Suppressor macrophage treated with lipopolysaccharide for 4 hours (primary cell): ENCODE data around the gene LBH.
A peak's percentile ranks its signal among the peaks of the same experiment; 100 is the strongest.

Source experiments
- DNase-seq: peaks from one replicate; pipeline ENCODE4 v3.0.0-alpha.2; 2020

LBH gene

GRCh38 chr2:30235859-30236535, 4.7 kb downstream of the LBH start:
- DNase-seq = no peak

DNA sequence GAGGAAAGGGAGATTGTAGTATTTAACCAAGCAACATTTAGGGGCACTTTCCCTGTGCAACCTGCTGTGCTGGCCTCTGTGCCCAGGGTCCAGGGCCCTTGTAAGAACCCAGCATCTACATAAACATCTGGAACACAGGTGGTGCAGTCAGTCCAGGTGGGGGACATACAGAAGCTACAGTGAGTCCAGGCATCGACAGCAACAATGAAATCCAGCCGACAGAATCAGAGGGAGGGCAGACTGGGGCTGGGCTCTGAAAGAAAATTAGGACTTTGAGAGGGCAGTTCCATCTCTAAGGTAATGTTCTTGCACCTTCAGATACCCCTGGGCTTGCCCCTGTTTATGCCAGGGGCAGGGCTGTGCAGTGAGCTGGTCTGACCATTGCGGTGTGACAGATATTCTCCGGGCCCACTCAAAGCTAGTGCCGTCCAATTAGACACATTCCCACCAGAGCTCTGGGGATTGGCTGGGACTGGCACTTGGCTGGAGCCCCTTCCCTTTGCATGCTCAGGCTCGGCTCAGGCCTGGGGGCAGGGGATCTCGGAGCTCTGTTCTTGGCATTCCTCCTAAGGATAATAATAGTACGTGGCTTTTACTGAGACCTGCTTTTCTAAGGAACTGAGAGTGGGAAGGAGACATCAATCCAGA, 5.4 kb downstream of the LBH start:
- DNase-seq = no peak

DNA sequence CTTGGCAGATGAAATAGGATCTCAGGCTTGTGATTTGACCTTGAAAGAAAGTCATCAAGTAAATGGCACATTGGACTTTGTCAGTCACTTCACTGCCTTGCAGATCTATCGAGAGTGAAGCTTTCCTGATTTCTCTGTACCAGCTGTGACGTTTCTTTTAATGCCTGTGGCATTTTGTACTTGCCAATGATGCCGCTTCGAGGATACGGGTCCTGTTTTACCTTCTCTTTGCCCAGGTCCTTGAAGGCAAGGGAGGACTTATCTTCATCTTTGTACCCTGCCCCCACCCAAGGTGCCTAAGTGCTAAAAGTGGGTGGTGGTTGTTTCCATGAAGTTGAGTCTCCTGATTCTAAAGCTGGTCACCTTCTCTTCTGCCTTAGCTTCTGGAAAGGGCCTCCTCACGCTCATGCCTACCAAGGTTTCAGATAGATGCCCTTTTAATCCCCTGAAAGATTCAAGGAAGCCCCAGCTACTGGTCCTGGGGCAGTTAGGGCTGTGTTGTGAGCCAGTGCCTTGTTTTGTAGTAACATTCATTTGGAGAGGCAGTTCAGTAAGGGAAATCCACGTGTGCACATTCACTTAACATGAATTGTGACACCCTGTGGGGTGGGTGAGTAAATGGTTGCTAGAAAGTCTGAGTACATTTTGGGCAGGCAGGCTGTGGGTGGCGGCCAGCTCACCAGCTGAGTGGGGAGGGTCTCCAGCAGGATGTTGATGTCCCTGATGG, 6.1 kb downstream of the LBH start:
- DNase-seq = no peak

GRCh38 chr2:30237966-30238800, 6.8 kb downstream of the LBH start:
- no peak for DNase-seq

DNA sequence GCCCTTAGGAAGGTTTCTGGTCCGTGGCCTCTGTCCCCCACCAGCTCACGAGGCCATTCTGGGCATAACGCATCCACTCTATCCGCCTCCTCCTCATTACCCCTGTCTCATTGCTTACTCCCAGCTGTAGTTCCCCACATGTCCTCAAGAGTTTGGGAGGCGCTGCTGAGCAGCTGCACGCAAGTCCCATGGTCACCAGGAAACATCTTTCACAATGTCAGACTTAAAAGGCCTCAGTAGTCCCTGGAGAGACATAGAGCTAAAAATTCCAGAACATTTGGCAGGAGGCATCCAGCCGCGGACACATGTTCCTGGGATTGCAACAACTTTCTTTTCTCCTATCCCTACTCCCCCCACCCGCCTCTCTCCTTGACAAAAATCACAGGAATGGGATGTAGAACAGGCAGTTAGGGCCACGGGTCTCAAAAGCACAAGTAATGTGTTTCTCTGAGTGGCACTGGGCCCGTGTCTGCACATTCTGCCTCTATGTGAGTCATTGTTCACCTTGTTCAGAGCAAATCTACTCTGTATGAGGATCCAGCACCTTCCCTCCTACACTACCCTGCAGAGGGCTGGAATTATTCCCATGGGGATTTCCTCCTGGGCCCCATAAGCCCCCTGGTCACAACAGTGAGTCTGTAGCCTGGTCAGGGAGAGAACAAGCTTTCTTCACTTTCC, 8.1 kb downstream of the LBH start:
- peak; percentile 73 for DNase-seq

- no peak for DNase-seq
Measured at GRCh38 chr2:30239986-30240752, 8.8 kb downstream of the LBH start.

DNA sequence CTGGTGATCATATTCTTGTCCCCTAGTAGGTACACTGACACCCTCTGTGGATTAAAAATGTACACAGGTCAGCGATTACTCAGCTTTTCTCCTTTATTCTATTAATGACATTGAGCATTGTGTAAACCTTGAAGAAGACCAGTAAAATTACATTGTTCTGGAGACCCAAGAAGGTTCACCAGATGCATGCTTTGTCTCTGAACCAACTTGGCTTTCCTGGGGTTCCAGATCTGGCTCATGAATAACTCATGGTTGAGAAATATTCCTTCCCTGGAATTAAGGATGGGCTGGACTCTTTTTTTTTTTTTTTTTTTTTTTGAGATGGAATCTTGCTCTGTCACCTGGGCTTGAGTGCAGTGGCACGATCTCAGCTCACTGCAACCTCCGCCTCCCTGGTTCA, 11.9 kb downstream of the LBH start:
- no peak for DNase-seq

- DNase-seq = no peak
Measured at GRCh38 chr2:30245364-30245763, 14.0 kb downstream of the LBH start.

DNA sequence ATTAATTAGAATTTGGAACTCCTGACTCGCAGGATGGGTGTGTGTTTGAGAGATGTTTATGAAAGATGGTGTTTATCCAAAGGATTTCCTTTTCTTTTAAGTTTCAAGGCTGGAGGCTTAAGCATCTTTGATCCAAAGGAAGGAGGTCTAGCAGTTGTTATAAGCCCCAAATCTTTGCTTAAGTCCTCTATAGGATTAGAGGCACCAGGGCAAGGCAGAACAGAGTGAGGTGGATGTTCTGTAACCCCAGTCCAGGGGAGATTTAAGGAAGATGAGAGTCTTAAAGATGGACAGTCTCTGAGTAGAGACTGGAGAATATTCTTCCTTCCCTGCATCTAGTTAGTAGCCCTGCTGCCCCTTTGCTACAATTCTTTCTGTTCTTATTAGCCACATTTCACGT, 17.5 kb downstream of the LBH start:
- no peak for DNase-seq

DNA sequence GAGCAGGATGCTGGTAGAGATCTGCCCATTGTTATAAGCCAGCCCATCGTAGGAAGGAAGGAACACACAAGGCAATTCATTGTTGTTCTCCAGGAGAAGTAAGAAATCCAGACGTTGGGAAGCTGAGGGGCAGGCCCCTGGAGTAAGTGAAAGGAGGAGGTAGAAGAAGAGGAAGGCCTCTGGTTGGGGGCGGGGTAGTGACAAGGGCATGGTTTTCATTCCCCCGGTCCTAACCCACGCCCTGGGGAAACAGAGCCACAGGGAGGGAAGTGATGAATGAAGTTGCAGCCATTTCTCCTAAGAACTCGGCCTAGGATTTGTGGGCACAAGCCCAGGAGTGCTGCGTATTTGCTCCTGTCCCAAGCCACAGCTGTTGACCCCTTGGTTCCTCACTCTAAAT, 18.0 kb downstream of the LBH start:
- no peak for DNase-seq

GRCh38 chr2:30250421-30250820, 19.1 kb downstream of the LBH start:
- DNase-seq = no peak

- peak; percentile 18 for DNase-seq
Measured at GRCh38 chr2:30252723-30253701, 21.7 kb downstream of the LBH start.

DNA sequence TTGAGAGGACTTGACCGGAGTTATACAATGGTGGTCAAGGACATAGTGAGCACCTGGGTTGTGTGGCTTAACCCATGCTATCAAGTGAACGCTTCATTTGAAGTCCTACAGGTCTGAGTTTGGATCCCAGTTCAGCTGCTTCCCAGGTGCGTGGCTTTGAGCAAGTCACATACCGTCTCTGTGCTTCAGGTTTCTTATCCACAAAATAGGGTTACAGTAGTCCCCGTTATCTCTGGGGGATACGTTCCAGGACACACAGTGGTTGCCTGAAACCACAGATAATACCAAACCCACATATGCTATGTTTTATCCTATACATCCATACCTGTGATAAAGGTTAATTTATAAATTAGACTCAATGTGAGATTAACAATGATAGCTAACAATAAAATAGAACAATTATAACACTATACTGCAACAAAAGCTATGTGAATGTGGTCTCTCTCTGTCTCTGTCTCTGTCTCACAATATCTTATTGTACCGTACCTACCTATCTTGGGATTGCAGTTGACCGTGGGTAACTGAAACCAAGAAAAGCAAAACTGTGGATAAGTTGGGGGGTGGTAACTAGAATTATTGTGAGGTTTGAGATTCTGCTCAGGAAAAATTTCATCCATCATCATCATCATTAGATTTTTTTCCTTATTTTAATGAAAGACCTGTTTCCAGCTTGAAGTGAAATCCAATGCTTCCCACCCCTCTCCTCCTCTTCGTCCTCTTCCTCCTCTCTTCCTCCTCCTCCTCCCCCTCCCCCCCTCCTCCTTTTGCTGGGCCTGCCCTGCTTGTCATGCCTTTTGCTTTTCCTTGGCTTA, 22.7 kb downstream of the LBH start:
- no peak for DNase-seq

GRCh38 chr2:30254685-30255001, 23.3 kb downstream of the LBH start:
- no peak for DNase-seq

DNA sequence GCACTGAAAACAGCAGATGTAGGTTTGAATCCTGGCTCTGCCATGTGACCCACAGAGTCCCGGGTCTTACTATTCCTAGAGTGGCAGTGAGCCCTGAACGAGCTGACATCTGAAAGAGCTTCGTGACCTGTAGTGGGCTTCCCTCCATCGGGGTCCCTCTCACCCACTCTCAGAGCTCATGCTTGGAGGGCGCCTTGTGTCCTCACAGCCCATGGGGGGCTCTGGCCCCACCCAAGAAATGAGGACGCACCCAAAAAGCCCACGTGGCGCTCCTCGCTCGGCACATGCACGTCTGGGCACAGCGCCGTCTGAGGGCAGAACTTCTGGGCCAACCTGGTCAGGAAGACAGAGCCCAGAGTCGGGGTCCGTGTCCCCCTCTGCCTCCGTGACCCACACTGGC, 23.7 kb downstream of the LBH start:
- DNase-seq = no peak

DNA sequence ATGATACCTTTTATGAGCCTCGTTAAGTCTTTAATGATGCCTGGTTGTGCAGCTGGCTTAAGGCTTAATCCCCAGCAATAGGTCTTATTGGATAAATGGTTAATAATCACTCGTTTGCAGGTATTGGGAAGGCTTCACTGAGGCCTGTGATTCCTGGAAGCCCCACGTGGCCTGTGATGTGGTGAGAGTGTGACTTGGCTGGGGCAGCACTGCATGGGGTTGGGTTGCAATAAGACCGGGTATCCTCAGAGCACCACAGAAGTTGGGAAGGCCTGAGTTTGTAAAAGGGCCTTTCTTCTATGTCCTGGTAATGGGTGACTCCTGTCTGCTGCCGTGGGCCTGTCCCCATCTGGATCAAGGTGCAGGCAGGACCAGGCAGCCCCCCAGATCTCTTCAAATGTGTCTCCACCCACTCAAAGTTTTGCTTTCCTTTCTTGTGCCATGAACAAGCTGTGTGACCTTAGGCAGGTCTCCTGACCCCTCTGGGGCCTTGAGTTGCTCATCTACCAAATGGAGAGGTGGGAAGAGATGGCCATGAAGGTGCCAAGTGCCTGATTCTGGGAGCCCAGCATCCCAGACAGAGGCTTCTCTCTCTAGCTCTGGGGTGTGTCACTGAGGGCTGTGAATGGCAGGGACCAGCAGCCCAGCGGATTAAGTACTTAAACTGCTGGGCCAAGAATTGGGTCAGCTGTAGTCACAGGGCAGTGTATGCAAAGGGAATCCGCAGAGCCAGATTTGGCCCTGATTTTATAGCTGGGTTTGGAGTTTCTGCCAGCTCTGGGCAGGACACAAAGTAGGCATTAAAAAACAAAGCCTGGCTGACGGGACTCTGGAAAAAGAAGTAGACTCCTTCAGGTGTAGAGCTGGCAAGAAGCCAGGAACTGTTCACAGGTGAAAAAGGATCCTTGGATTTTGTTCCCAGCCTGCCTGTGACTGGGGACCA, 24.4 kb downstream of the LBH start:
- no peak for DNase-seq

GRCh38 chr2:30257266-30258214, 26.2 kb downstream of the LBH start:
- no peak for DNase-seq

DNA sequence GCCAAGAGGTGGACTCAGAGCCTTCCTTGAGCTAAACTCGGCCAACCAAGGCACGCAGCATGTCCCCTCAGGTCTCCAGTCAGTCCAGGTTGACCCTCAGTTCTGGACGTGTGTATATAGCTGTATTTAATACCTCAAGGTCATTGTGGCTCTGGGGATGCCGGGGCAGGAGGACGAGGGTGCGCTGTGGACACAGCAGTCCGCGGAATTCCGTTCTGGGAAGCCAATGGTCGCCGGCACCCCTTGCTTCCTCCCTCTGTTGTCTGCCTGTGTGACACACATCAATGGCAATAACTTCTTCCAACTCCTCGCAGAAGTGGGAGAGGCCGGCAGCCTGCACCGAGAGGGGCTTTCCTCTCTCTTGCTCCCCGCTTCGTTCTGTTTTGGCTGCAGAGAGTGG, 27.7 kb downstream of the LBH start:
- DNase-seq = no peak
